PFSK-1 (cell line): ENCODE data around the gene HOXB7.

Experiments used
- FOXP2 ChIP-seq: optimal IDR thresholded peaks from 2 replicates; pipeline ENCODE3; 2011; ENCODE audit warnings: borderline replicate concordance, control low read depth, inconsistent platforms; ENCODE audit not compliant: insufficient read depth; ENCODE audit errors: extremely low read length, extremely low read depth
- POLR2AphosphoS5 ChIP-seq: IDR thresholded peaks from 2 replicates; pipeline ENCODE4 v1.6.1; 2012; ENCODE audit warnings: low read depth, mild to moderate bottlenecking, control low read depth, low read length, moderate library complexity
- REST ChIP-seq, 2 experiments: IDR thresholded peaks; 2 replicates each; pipeline versions ENCODE4 v1.6.1 to v1.8.0; 2011 to 2012; ENCODE audit warnings: low read depth in 2 of 2, low read length in 2 of 2, control low read depth in 1 of 2, inconsistent platforms in 1 of 2, mild to moderate bottlenecking in 1 of 2, moderate library complexity in 1 of 2; ENCODE audit not compliant: insufficient read depth in 1 of 2
- SIN3A ChIP-seq: IDR thresholded peaks from 2 replicates; pipeline ENCODE4 v1.6.1; 2012; ENCODE audit warnings: mild to moderate bottlenecking, low read length, moderate library complexity, borderline replicate concordance; ENCODE audit not compliant: insufficient read depth
- TAF1 ChIP-seq: IDR thresholded peaks from 2 replicates; pipeline ENCODE4 v1.6.1; 2012; ENCODE audit warnings: low read length, control low read depth, borderline replicate concordance; ENCODE audit not compliant: insufficient read depth

Gene HOXB7

GRCh38 chr17:48620461-48621139 is 9.8 kb upstream of the HOXB7 start:
- TF ChIP-seq REST (IDR thresholded peaks at IDR 0.05; ENCODE audit: insufficient read depth in 1 of 2, low read depth in 2 of 2, low read length in 2 of 2) (no peak), SIN3A (no peak)

- no peak for TF ChIP-seq REST (IDR thresholded peaks at IDR 0.05; ENCODE audit: insufficient read depth in 1 of 2, low read depth in 2 of 2, low read length in 2 of 2)
- no peak for TF ChIP-seq FOXP2
- TF ChIP-seq TAF1: no peak
- TF ChIP-seq POLR2AphosphoS5: no peak
- TF ChIP-seq SIN3A: no peak
These were observed 9.1 kb upstream of the HOXB7 start for GRCh38 chr17:48619826-48620449.

GRCh38 chr17:48618256-48618896 is 7.6 kb upstream of the HOXB7 start:
- TF ChIP-seq POLR2AphosphoS5: no peak
- TF ChIP-seq SIN3A: no peak
- no peak for TF ChIP-seq REST (IDR thresholded peaks at IDR 0.05; ENCODE audit: insufficient read depth in 1 of 2, low read depth in 2 of 2, low read length in 2 of 2)
- TF ChIP-seq TAF1: no peak
- TF ChIP-seq FOXP2: no peak

DNA sequence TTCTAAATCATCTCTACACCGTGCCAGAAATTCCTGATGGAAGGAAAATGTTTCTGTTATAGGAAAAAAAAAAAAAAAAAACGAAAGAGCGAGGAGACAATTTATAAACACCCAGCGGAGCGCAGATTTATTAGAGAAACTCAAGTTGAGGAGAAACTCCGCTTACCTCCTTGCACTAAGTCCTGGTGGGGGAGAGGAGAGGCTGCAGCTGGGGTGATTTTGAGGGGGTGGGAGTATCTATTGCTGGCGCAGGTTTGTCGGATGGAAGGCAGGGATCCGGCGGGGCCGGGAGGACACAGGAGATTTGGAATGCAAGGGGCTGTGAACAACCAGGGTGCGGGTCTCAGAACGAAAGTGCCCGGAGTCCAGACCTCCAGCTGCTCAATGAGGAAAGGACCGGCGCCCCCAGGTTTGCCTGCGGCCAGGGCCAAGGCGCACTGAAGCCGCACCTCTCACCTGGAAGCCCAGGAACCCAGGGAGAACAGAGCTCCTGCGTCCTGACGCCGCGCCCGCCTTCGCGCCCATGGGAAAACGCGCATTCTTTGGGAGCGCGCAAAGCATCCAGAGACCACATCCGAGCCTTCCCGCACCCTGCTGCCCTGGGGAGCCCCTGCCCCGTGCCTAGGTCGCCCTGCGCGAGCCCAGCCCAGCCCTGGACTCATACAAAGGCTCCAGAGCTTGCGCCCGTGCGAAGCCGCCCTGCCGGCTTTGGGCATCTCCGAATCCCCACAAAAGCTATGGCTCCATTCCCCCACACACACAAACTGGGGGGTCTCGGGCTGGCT is 6.8 kb upstream of the HOXB7 start:
- TF ChIP-seq REST (IDR thresholded peaks at IDR 0.05; ENCODE audit: insufficient read depth in 1 of 2, low read depth in 2 of 2, low read length in 2 of 2): no peak
